Measurements from ENCODE around the gene XCR1.

XCR1 gene

DNA sequence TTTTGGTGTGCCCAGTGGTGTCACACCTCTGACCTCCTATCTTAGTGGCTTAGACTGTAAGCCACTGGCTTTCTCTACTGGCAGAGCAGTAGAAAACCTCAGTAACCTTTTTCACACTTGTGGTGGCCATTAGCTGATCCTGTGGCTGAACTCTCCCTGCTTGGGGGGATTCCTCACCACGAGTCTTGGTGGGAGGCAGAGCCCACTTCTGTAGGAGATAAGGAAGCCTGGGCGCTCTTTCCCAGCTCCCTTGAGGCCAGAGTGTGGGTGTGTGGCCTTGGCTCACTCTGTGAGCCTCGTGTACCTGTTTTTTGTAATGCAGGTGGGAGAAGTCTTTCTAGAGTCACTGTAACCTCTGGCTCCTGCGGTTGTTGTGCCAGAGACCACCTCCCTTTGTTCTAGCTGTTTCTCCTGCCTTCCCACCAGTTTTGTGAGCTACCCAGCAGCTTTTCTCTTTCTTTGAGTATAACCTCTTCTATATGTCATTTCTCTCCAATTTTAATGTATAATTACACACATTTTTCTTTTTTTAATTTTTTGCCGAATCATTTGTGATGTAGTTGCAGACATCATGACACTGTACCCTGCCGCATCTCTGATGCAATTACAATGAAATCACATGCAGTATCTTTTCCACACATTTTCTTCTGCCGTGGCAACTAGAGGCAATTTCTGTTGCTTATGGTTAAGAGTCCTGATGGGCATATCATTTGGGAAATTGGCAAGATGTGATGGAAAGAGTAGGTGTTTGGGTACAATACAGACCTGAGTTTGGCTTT is 13.8 kb downstream of the XCR1 start (continued):
- TF ChIP-seq, protein P1, sequence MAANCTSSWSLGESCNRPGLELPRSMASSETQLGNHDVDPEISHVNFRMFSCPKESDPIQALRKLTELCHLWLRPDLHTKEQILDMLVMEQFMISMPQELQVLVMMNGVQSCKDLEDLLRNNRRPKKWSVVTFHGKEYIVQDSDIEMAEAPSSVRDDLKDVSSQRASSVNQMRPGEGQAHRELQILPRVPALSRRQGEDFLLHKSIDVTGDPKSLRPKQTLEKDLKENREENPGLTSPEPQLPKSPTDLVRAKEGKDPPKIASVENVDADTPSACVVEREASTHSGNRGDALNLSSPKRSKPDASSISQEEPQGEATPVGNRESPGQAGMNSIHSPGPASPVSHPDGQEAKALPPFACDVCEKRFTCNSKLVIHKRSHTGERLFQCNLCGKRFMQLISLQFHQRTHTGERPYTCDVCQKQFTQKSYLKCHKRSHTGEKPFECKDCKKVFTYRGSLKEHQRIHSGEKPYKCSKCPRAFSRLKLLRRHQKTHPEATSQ (tag by site-specific recombination; IDR thresholded peaks at IDR 0.05), result no peak
- TF ChIP-seq PRDM1 (tag by site-specific recombination; IDR thresholded peaks at IDR 0.05) (no peak), ZNF555 (tag by site-specific recombination; conservative IDR thresholded peaks at IDR 0.05) (no peak), ZXDB (tag by site-specific recombination; IDR thresholded peaks at IDR 0.05) (no peak)

DNA sequence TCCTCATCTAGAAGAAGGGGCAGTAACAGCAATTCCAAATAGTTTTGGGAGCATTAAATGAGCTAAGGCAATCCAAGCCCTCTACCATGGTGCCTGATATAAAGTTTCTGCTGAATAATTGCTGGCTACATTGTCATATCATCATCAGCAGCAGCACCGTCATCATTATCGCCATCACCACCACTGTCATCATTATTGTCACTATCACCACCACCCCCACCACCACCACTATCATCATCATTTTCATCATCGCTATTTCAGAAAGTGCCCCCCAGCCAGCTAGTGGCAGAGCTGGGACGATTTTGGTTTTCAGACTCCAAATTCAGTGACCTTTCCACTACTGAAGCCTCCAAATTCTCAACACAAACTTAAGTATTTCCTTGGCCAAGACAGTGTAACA is 15.0 kb downstream of the XCR1 start:
- Histone ChIP-seq H3K4me3 (ENCODE audit: low read depth, low read length) (no peak overlapping the region), H3K4me1 (ENCODE audit: control insufficient read depth, insufficient read depth, low read length) (no peaks in the 10 kb centered on the region), H3K36me3 (ENCODE audit: control insufficient read depth in 2 of 2, insufficient read depth in 1 of 2, low read length in 2 of 2) (no peaks in the 10 kb centered on the region), H3K9me3 (ENCODE audit: control insufficient read depth, insufficient read depth, low read depth, low read length) (no peaks in the 10 kb centered on the region), H3K27ac (ENCODE audit: extremely low read depth, low read depth, low read length) (no peak overlapping the region)
- POLR2A ChIA-PET, result no interaction called here
- TF ChIP-seq, protein P2, sequence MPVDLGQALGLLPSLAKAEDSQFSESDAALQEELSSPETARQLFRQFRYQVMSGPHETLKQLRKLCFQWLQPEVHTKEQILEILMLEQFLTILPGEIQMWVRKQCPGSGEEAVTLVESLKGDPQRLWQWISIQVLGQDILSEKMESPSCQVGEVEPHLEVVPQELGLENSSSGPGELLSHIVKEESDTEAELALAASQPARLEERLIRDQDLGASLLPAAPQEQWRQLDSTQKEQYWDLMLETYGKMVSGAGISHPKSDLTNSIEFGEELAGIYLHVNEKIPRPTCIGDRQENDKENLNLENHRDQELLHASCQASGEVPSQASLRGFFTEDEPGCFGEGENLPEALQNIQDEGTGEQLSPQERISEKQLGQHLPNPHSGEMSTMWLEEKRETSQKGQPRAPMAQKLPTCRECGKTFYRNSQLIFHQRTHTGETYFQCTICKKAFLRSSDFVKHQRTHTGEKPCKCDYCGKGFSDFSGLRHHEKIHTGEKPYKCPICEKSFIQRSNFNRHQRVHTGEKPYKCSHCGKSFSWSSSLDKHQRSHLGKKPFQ (tag by site-specific recombination; IDR thresholded peaks at IDR 0.05), result no peak
- TF ChIP-seq, protein P3, sequence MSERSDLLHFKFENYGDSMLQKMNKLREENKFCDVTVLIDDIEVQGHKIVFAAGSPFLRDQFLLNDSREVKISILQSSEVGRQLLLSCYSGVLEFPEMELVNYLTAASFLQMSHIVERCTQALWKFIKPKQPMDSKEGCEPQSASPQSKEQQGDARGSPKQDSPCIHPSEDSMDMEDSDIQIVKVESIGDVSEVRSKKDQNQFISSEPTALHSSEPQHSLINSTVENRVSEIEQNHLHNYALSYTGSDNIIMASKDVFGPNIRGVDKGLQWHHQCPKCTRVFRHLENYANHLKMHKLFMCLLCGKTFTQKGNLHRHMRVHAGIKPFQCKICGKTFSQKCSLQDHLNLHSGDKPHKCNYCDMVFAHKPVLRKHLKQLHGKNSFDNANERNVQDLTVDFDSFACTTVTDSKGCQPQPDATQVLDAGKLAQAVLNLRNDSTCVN (tag by site-specific recombination; optimal IDR thresholded peaks at IDR 0.05), result no peak
- TF ChIP-seq, protein P4, sequence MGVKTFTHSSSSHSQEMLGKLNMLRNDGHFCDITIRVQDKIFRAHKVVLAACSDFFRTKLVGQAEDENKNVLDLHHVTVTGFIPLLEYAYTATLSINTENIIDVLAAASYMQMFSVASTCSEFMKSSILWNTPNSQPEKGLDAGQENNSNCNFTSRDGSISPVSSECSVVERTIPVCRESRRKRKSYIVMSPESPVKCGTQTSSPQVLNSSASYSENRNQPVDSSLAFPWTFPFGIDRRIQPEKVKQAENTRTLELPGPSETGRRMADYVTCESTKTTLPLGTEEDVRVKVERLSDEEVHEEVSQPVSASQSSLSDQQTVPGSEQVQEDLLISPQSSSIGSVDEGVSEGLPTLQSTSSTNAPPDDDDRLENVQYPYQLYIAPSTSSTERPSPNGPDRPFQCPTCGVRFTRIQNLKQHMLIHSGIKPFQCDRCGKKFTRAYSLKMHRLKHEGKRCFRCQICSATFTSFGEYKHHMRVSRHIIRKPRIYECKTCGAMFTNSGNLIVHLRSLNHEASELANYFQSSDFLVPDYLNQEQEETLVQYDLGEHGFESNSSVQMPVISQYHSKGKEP (tag by site-specific recombination; IDR thresholded peaks at IDR 0.05), result no peak
- TF ChIP-seq ZNF302 (tag by site-specific recombination; IDR thresholded peaks at IDR 0.05; ENCODE audit: low read depth), result no peak
- no peak for TF ChIP-seq ZNF707 (tag by site-specific recombination; IDR thresholded peaks at IDR 0.05)
- TF ChIP-seq EGR2 (tag by site-specific recombination; IDR thresholded peaks at IDR 0.05; ENCODE audit: low read depth), result no peak
- TF ChIP-seq, protein P1 (tag by site-specific recombination; IDR thresholded peaks at IDR 0.05), result no peak
- TF ChIP-seq SALL2 (tag by site-specific recombination; IDR thresholded peaks at IDR 0.05; ENCODE audit: borderline replicate concordance), result no peak
- TF ChIP-seq ZFP41 (tag by site-specific recombination; IDR thresholded peaks at IDR 0.05; ENCODE audit: borderline replicate concordance), result no peak
- TF ChIP-seq ZNF140 (tag by site-specific recombination; IDR thresholded peaks at IDR 0.05), result no peak
- CTCF ChIA-PET, result no interaction called here

DNA sequence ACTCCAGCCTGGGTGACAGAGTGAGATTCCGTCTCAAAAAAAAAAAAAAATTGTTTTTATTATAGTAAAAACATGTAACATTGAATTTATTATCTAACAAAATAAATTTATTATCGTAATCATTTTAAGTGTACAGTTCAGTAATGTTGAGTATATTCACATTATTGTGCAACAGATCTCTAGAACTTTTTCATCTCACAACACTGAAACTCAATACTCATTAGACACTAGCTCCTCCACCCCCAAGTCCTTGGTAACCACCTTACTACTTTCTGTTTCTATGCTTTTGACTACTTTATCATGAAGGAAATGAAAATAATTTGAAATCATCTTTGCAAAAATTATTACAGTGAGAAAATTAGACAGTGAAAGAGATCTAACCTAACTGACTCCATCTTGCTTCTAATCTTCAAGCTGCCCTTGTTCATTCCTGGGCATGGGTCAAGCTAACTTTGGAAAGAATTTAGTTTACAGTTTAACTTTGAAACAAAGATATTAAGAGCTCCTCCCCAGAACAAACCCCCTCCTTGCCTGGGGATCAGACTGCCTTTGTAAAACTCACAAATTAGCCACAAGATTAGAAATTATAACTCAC is 16.7 kb downstream of the XCR1 start:
- POLR2A ChIA-PET, result no interaction called here
- H3K36me3 ChIP-seq (ENCODE audit: control insufficient read depth in 2 of 2, insufficient read depth in 1 of 2, low read length in 2 of 2), result no peaks in the 10 kb centered on the region
- no peaks in the 10 kb centered on the region for H3K4me1 ChIP-seq (ENCODE audit: control insufficient read depth, insufficient read depth, low read length)
- CTCF ChIA-PET, result interaction anchor here (1.7 kb wide), 1 partner anchor 69 kb away, joined by 4 read pairs; no protein-coding TSS in a partner anchor
- H3K27ac ChIP-seq (ENCODE audit: extremely low read depth, low read depth, low read length), result no peak overlapping the region
- no peak overlapping the region for H3K4me3 ChIP-seq (ENCODE audit: low read depth, low read length)
- no peaks in the 10 kb centered on the region for H3K9me3 ChIP-seq (ENCODE audit: control insufficient read depth, insufficient read depth, low read depth, low read length)
- TF ChIP-seq, protein P5, sequence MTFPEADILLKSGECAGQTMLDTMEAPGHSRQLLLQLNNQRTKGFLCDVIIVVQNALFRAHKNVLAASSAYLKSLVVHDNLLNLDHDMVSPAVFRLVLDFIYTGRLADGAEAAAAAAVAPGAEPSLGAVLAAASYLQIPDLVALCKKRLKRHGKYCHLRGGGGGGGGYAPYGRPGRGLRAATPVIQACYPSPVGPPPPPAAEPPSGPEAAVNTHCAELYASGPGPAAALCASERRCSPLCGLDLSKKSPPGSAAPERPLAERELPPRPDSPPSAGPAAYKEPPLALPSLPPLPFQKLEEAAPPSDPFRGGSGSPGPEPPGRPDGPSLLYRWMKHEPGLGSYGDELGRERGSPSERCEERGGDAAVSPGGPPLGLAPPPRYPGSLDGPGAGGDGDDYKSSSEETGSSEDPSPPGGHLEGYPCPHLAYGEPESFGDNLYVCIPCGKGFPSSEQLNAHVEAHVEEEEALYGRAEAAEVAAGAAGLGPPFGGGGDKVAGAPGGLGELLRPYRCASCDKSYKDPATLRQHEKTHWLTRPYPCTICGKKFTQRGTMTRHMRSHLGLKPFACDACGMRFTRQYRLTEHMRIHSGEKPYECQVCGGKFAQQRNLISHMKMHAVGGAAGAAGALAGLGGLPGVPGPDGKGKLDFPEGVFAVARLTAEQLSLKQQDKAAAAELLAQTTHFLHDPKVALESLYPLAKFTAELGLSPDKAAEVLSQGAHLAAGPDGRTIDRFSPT (tag by site-specific recombination; IDR thresholded peaks at IDR 0.05), result no peak
- TF ChIP-seq KLF8 (tag by site-specific recombination; IDR thresholded peaks at IDR 0.05), result no peak
- no peak for TF ChIP-seq ZNF211 (tag by site-specific recombination; IDR thresholded peaks at IDR 0.05; ENCODE audit: low read depth)
- TF ChIP-seq, protein P6, sequence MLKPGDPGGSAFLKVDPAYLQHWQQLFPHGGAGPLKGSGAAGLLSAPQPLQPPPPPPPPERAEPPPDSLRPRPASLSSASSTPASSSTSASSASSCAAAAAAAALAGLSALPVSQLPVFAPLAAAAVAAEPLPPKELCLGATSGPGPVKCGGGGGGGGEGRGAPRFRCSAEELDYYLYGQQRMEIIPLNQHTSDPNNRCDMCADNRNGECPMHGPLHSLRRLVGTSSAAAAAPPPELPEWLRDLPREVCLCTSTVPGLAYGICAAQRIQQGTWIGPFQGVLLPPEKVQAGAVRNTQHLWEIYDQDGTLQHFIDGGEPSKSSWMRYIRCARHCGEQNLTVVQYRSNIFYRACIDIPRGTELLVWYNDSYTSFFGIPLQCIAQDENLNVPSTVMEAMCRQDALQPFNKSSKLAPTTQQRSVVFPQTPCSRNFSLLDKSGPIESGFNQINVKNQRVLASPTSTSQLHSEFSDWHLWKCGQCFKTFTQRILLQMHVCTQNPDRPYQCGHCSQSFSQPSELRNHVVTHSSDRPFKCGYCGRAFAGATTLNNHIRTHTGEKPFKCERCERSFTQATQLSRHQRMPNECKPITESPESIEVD (tag by site-specific recombination; IDR thresholded peaks at IDR 0.05), result no peak
- TF ChIP-seq ZNF660 (tag by site-specific recombination; IDR thresholded peaks at IDR 0.05), result no peak

Data from HEK293 (cell line).